Measurements from ENCODE around the gene ELOVL5.

DNA sequence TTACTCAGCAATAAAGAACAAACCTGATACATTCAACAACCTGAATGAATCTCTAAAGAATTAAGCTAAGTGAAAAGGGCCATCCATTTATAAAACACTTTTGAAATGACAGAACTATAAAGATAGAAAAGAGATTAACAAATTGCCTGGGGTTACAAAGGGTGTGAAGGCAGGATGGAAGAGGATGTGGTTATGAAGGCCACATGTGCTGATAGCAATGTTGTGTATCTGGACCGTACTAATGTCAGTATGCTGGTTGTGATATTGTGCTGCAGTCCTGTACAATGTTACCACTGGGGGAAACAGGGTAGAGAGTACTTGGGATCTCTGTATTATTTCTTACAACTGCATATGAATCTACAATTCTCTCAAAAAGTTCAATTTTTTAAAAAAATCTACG is 36.4 kb downstream of the ELOVL5 start:
- TF ChIP-seq CTCF (IDR thresholded peaks at IDR 0.05; ENCODE audit: low read length) (no peak), EZH2 (optimal IDR thresholded peaks at IDR 0.05; ENCODE audit: low read depth, low read length) (no peak), EZH2phosphoT487 (IDR thresholded peaks at IDR 0.05; ENCODE audit: low read length) (no peak)

Data from MM.1S (cell line).